PFSK-1 (cell line): Measurements from ENCODE around the gene CNOT1.

Experiments
- FOXP2 ChIP-seq: optimal IDR thresholded peaks from 2 replicates; pipeline ENCODE3; 2011; ENCODE audit warnings: borderline replicate concordance, control low read depth, inconsistent platforms; ENCODE audit not compliant: insufficient read depth; ENCODE audit errors: extremely low read length, extremely low read depth
- POLR2AphosphoS5 ChIP-seq: IDR thresholded peaks from 2 replicates; pipeline ENCODE4 v1.6.1; 2012; ENCODE audit warnings: low read depth, mild to moderate bottlenecking, control low read depth, low read length, moderate library complexity
- REST ChIP-seq, 2 experiments: IDR thresholded peaks; 2 replicates each; pipeline versions ENCODE4 v1.6.1 to v1.8.0; 2011 to 2012; ENCODE audit warnings: low read depth in 2 of 2, low read length in 2 of 2, control low read depth in 1 of 2, inconsistent platforms in 1 of 2, mild to moderate bottlenecking in 1 of 2, moderate library complexity in 1 of 2; ENCODE audit not compliant: insufficient read depth in 1 of 2
- SIN3A ChIP-seq: IDR thresholded peaks from 2 replicates; pipeline ENCODE4 v1.6.1; 2012; ENCODE audit warnings: mild to moderate bottlenecking, low read length, moderate library complexity, borderline replicate concordance; ENCODE audit not compliant: insufficient read depth
- TAF1 ChIP-seq: IDR thresholded peaks from 2 replicates; pipeline ENCODE4 v1.6.1; 2012; ENCODE audit warnings: low read length, control low read depth, borderline replicate concordance; ENCODE audit not compliant: insufficient read depth

CNOT1 gene

GRCh38 chr16:58556678-58557077 lies 72.9 kb downstream of the CNOT1 start:
- TF ChIP-seq FOXP2 (no peak), SIN3A (no peak), POLR2AphosphoS5 (no peak), REST (IDR thresholded peaks at IDR 0.05; ENCODE audit: insufficient read depth in 1 of 2, low read depth in 2 of 2, low read length in 2 of 2) (no peak), TAF1 (no peak)

GRCh38 chr16:58551496-58551895 lies 78.1 kb downstream of the CNOT1 start:
- no peak for TF ChIP-seq POLR2AphosphoS5

- TF ChIP-seq REST (IDR thresholded peaks at IDR 0.05; ENCODE audit: insufficient read depth in 1 of 2, low read depth in 2 of 2, low read length in 2 of 2) (no peak), TAF1 (no peak), FOXP2 (no peak), POLR2AphosphoS5 (no peak), SIN3A (no peak)
Observed at GRCh38 chr16:58548378-58548777, 81.2 kb downstream of the CNOT1 start.

GRCh38 chr16:58543685-58544084 lies 85.9 kb downstream of the CNOT1 start:
- TF ChIP-seq REST (IDR thresholded peaks at IDR 0.05; ENCODE audit: insufficient read depth in 1 of 2, low read depth in 2 of 2, low read length in 2 of 2) (no peak), POLR2AphosphoS5 (no peak), TAF1 (no peak), FOXP2 (no peak), SIN3A (no peak)

- TF ChIP-seq REST (IDR thresholded peaks at IDR 0.05; ENCODE audit: insufficient read depth in 1 of 2, low read depth in 2 of 2, low read length in 2 of 2) (no peak), POLR2AphosphoS5 (no peak), SIN3A (no peak), FOXP2 (no peak), TAF1 (no peak)
Observed at GRCh38 chr16:58542291-58542690, 87.3 kb downstream of the CNOT1 start.

- TF ChIP-seq REST (IDR thresholded peaks at IDR 0.05; ENCODE audit: insufficient read depth in 1 of 2, low read depth in 2 of 2, low read length in 2 of 2) (no peak), FOXP2 (no peak), TAF1 (no peak), POLR2AphosphoS5 (no peak), SIN3A (no peak)
Observed at GRCh38 chr16:58541711-58542110, 87.9 kb downstream of the CNOT1 start.
